ENCODE results near the gene C19orf47. TPM values are rescaled to one million over a fixed set of nuclear protein-coding genes. Genes with fewer than 3 reads are reported as not detected.

Gene C19orf47
- total RNA-seq, 1 donor from 2014 or later: 17.4 TPM

GRCh38 chr19:40284501-40285352 is 63.5 kb downstream of the C19orf47 start, which contains the start of gene AKT2:
AKT2 (minus strand) TSS chr19:40285345; CDS start chr19:40265267, 20,078 bp downstream.
- Histone ChIP-seq H3K36me3 (no peaks in the 10 kb centered on the region), H3K27me3 (no peaks in the 10 kb centered on the region), H3K27ac (peak within 1 kb of the TSS; percentile 98), H3K4me1 (peaks cover 59% of the 10 kb centered on the region), H3K4me3 (peak within 1 kb of the TSS; percentile 85 to 93), H3K9me3 (no peaks in the 10 kb centered on the region)
- no peak for DNase-seq (ENCODE audit: extremely low spot score in 2 of 2)
- intact Hi-C loops (cut with DNase I): no loop called here
- TF ChIP-seq POLR2A (IDR thresholded peaks at IDR 0.05) (no peak), POLR2AphosphoS5 (IDR thresholded peaks at IDR 0.05; ENCODE audit: insufficient read depth in 1 of 2, low read depth in 1 of 2) (no peak)
- TF ChIP-seq, protein P1, sequence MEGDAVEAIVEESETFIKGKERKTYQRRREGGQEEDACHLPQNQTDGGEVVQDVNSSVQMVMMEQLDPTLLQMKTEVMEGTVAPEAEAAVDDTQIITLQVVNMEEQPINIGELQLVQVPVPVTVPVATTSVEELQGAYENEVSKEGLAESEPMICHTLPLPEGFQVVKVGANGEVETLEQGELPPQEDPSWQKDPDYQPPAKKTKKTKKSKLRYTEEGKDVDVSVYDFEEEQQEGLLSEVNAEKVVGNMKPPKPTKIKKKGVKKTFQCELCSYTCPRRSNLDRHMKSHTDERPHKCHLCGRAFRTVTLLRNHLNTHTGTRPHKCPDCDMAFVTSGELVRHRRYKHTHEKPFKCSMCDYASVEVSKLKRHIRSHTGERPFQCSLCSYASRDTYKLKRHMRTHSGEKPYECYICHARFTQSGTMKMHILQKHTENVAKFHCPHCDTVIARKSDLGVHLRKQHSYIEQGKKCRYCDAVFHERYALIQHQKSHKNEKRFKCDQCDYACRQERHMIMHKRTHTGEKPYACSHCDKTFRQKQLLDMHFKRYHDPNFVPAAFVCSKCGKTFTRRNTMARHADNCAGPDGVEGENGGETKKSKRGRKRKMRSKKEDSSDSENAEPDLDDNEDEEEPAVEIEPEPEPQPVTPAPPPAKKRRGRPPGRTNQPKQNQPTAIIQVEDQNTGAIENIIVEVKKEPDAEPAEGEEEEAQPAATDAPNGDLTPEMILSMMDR (IDR thresholded peaks at IDR 0.05): no peak

GRCh38 chr19:40284251-40284500 is 64.0 kb downstream of the C19orf47 start:
- no peak for DNase-seq (ENCODE audit: extremely low spot score in 2 of 2)
- TF ChIP-seq POLR2AphosphoS5 (IDR thresholded peaks at IDR 0.05; ENCODE audit: insufficient read depth in 1 of 2, low read depth in 1 of 2) (no peak), POLR2A (IDR thresholded peaks at IDR 0.05) (no peak)
- TF ChIP-seq, protein P1 (IDR thresholded peaks at IDR 0.05): no peak
- intact Hi-C loops (cut with DNase I): no loop called here
- H3K4me3 ChIP-seq: peak overlapping the region; percentile 85 to 93
- peak overlapping the region; percentile 98 for H3K27ac ChIP-seq
- no peaks in the 10 kb centered on the region for H3K27me3 ChIP-seq
- H3K4me1 ChIP-seq: peaks cover 64% of the 10 kb centered on the region
- no peaks in the 10 kb centered on the region for H3K36me3 ChIP-seq
- H3K9me3 ChIP-seq: no peaks in the 10 kb centered on the region

- Histone ChIP-seq H3K4me3 (peak overlapping the region; percentile 85 to 93), H3K36me3 (no peaks in the 10 kb centered on the region), H3K9me3 (no peaks in the 10 kb centered on the region), H3K4me1 (peaks cover 70% of the 10 kb centered on the region), H3K27ac (peak overlapping the region; percentile 98), H3K27me3 (no peaks in the 10 kb centered on the region)
- TF ChIP-seq, protein P1 (IDR thresholded peaks at IDR 0.05): no peak
- TF ChIP-seq POLR2A (IDR thresholded peaks at IDR 0.05): no peak
- TF ChIP-seq POLR2AphosphoS5 (IDR thresholded peaks at IDR 0.05; ENCODE audit: insufficient read depth in 1 of 2, low read depth in 1 of 2): no peak
- DNase-seq (ENCODE audit: extremely low spot score in 2 of 2): no peak
- intact Hi-C loops (cut with DNase I): no loop called here
Observed at GRCh38 chr19:40283414-40284250, 64.6 kb downstream of the C19orf47 start.

DNA sequence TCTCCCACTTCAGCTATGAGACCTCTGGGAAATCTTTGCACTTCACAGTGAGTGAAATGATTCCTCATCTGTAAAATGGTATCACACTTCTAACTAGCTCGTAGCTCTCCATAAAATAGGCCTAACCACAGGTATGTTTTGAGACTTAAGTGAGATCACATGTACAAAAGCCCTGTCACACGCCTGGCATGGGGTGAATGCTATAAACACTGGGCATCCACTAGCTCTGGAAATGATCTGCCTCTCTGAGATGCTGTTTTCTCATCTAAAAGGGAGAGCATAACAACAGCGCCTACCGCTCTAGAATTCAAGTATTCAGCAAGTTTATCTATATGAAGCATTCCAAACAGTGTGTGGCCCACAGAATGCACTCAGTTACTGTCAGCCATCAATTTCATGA is 65.3 kb downstream of the C19orf47 start:
- peaks cover 77% of the 10 kb centered on the region for H3K4me1 ChIP-seq
- peak overlapping the region in 1 of 2 donors; percentile 93 for H3K4me3 ChIP-seq
- no peaks in the 10 kb centered on the region for H3K27me3 ChIP-seq
- peak overlapping the region; percentile 98 for H3K27ac ChIP-seq
- TF ChIP-seq POLR2AphosphoS5 (IDR thresholded peaks at IDR 0.05; ENCODE audit: insufficient read depth in 1 of 2, low read depth in 1 of 2) (no peak), POLR2A (IDR thresholded peaks at IDR 0.05) (no peak)
- TF ChIP-seq, protein P1 (IDR thresholded peaks at IDR 0.05): no peak
- H3K36me3 ChIP-seq: no peaks in the 10 kb centered on the region
- intact Hi-C loops (cut with DNase I): no loop called here
- DNase-seq (ENCODE audit: extremely low spot score in 2 of 2): no peak
- no peaks in the 10 kb centered on the region for H3K9me3 ChIP-seq

Measured in vagina (tissue), 2 donors.